CD4-positive, CD25-positive, alpha-beta regulatory T cell (primary cell): ENCODE results near the gene CEP250. TPM values are rescaled to one million over a fixed set of nuclear protein-coding genes. Genes with fewer than 3 reads are reported as not detected.

Experiments
- ATAC-seq, 2 donors: fragments of 150-1000 bp; cut with Tn5 transposase; one replicate each; pipeline ENCODE4 v1.10.0; 2021; ENCODE audit warnings: low read depth in 2 of 2, moderate number of reproducible peaks in 2 of 2, moderate library complexity in 1 of 2
- DNase-seq, 3 donors: peaks; one replicate each; pipeline versions ENCODE4 v3.0.0 to v3.0.0-alpha.2; 2012 to 2022; ENCODE audit warnings: mixed read lengths in 1 of 3
- H3K27ac ChIP-seq: one replicate; pipeline ENCODE4 v1.7.0; 2013; ENCODE audit warnings: mild to moderate bottlenecking, low read length; ENCODE audit not compliant: insufficient read depth, poor library complexity, severe bottlenecking
- H3K27me3 ChIP-seq: one replicate; pipeline ENCODE4 v1.7.0; 2013; ENCODE audit warnings: low read length; ENCODE audit not compliant: control insufficient read depth, insufficient read depth
- H3K36me3 ChIP-seq: one replicate; pipeline ENCODE4 v1.7.0; 2013; ENCODE audit warnings: mild to moderate bottlenecking, low read length, moderate library complexity; ENCODE audit not compliant: control insufficient read depth, insufficient read depth
- H3K4me1 ChIP-seq: 2 replicates; pipeline ENCODE4 v1.7.0; 2013; ENCODE audit warnings: mild to moderate bottlenecking, low read length; ENCODE audit not compliant: insufficient read depth, control insufficient read depth, poor library complexity, severe bottlenecking
- H3K4me3 ChIP-seq: one replicate; pipeline ENCODE4 v1.7.0; 2013; ENCODE audit warnings: low read depth, mild to moderate bottlenecking, low read length, moderate library complexity
- H3K9me3 ChIP-seq, 2 experiments: 1 replicate in 1 of 2; 2 replicates in 1 of 2; pipeline ENCODE4 v1.7.0; 2013; ENCODE audit warnings: low read length in 2 of 2, mild to moderate bottlenecking in 1 of 2, moderate library complexity in 1 of 2; ENCODE audit not compliant: control insufficient read depth in 2 of 2
- H3K27ac Mint-ChIP-seq, 3 donors: one replicate each; pipeline ENCODE4 v1.8.0; 2020 to 2022; ENCODE audit warnings: mild to moderate bottlenecking in 3 of 3, mixed read lengths in 3 of 3, moderate library complexity in 2 of 3
- H3K27me3 Mint-ChIP-seq: one replicate; pipeline ENCODE4 v1.8.0; 2022; ENCODE audit warnings: mild to moderate bottlenecking, mixed read lengths
- H3K36me3 Mint-ChIP-seq: one replicate; pipeline ENCODE4 v1.8.0; 2020; ENCODE audit warnings: mixed read lengths
- H3K4me1 Mint-ChIP-seq, 4 donors: one replicate each; pipeline ENCODE4 v1.8.0; 2020 to 2022; ENCODE audit warnings: mixed read lengths in 4 of 4, mild to moderate bottlenecking in 1 of 4
- H3K4me3 Mint-ChIP-seq, 4 donors: one replicate each; pipeline ENCODE4 v1.8.0; 2020 to 2022; ENCODE audit warnings: mild to moderate bottlenecking in 4 of 4, mixed read lengths in 4 of 4, moderate library complexity in 3 of 4
- H3K9me3 Mint-ChIP-seq, 7 donors: one replicate each; pipeline ENCODE4 v1.8.0; 2020 to 2022; ENCODE audit warnings: mixed read lengths in 7 of 7, mild to moderate bottlenecking in 3 of 7, moderate library complexity in 2 of 7
- polyA plus RNA-seq, 4 donors: library from polyadenylated mRNA; unstranded; fragments of 300-500 nt; fragmentation: Illumina TruSeq; gene quantifications; one replicate each; pipeline ENCODE4 v1.2.3, GENCODE V29; 2021
- total RNA-seq: library from RNA; stranded (reverse); gene quantifications from one replicate; pipeline ENCODE4 v1.2.3, GENCODE V29; 2022

Gene CEP250, protein sequence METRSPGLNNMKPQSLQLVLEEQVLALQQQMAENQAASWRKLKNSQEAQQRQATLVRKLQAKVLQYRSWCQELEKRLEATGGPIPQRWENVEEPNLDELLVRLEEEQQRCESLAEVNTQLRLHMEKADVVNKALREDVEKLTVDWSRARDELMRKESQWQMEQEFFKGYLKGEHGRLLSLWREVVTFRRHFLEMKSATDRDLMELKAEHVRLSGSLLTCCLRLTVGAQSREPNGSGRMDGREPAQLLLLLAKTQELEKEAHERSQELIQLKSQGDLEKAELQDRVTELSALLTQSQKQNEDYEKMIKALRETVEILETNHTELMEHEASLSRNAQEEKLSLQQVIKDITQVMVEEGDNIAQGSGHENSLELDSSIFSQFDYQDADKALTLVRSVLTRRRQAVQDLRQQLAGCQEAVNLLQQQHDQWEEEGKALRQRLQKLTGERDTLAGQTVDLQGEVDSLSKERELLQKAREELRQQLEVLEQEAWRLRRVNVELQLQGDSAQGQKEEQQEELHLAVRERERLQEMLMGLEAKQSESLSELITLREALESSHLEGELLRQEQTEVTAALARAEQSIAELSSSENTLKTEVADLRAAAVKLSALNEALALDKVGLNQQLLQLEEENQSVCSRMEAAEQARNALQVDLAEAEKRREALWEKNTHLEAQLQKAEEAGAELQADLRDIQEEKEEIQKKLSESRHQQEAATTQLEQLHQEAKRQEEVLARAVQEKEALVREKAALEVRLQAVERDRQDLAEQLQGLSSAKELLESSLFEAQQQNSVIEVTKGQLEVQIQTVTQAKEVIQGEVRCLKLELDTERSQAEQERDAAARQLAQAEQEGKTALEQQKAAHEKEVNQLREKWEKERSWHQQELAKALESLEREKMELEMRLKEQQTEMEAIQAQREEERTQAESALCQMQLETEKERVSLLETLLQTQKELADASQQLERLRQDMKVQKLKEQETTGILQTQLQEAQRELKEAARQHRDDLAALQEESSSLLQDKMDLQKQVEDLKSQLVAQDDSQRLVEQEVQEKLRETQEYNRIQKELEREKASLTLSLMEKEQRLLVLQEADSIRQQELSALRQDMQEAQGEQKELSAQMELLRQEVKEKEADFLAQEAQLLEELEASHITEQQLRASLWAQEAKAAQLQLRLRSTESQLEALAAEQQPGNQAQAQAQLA (N-terminal part only)
- total RNA-seq (64.1 TPM), polyA plus RNA-seq (1 to 10 TPM; 4.7 to 5.3 (median 4.9) TPM)

GRCh38 chr20:35454881-35455609 is at the start of gene CEP250:
TSS of gene CEP250 (plus strand) at chr20:35455598. CDS start at chr20:35462368, 6,770 bp downstream.
- H3K27me3 ChIP-seq: no peaks in the 10 kb centered on the region
- peak within 1 kb of the TSS; percentile 90 for H3K27ac ChIP-seq
- Mint-ChIP-seq H3K4me3 (peak within 1 kb of the TSS; percentile 91 to 98 (median 96)), H3K27ac (peak within 1 kb of the TSS; percentile 91 to 98 (median 98)), H3K36me3 (no peaks in the 10 kb centered on the region), H3K9me3 (no peaks in the 10 kb centered on the region), H3K27me3 (no peaks in the 10 kb centered on the region), H3K4me1 (peaks cover 1 to 33% (median 24%) of the 10 kb centered on the region in 4 donors)
- peak within 1 kb of the TSS; percentile 99 for H3K4me3 ChIP-seq
- no peaks in the 10 kb centered on the region for H3K9me3 ChIP-seq
- ATAC-seq (peak; percentile 96 to 97), DNase-seq (peak; percentile 93 to 96 (median 96))
- H3K4me1 ChIP-seq: peaks cover 10% of the 10 kb centered on the region
- H3K36me3 ChIP-seq: no peaks in the 10 kb centered on the region

GRCh38 chr20:35405775-35406174 is 49.6 kb upstream of the CEP250 start:
- Histone ChIP-seq H3K9me3 (peaks cover 7 to 14% of the 10 kb centered on the region in 2 experiments), H3K36me3 (peaks cover 26% of the 10 kb centered on the region), H3K4me3 (no peak overlapping the region), H3K4me1 (peaks cover 10% of the 10 kb centered on the region), H3K27me3 (no peaks in the 10 kb centered on the region), H3K27ac (no peak overlapping the region)
- no peak for DNase-seq
- H3K9me3 Mint-ChIP-seq: peaks cover 0 to 11% (median 1%) of the 10 kb centered on the region in 7 donors
- no peak overlapping the region for H3K4me3 Mint-ChIP-seq
- no peak for ATAC-seq
- H3K36me3 Mint-ChIP-seq: peaks cover 23% of the 10 kb centered on the region
- H3K27me3 Mint-ChIP-seq: no peaks in the 10 kb centered on the region
- H3K4me1 Mint-ChIP-seq: peaks cover 2 to 33% (median 13%) of the 10 kb centered on the region in 4 donors
- H3K27ac Mint-ChIP-seq: no peak overlapping the region

GRCh38 chr20:35408270-35408669 is 47.1 kb upstream of the CEP250 start:
- Histone ChIP-seq H3K27me3 (no peaks in the 10 kb centered on the region), H3K27ac (no peak overlapping the region), H3K9me3 (peaks cover 7 to 14% of the 10 kb centered on the region in 2 experiments), H3K36me3 (peaks cover 26% of the 10 kb centered on the region), H3K4me3 (no peak overlapping the region), H3K4me1 (peaks cover 25% of the 10 kb centered on the region)
- Mint-ChIP-seq H3K9me3 (peaks cover 0 to 11% (median 3%) of the 10 kb centered on the region in 7 donors), H3K36me3 (peaks cover 23% of the 10 kb centered on the region), H3K4me1 (peaks cover 11 to 47% (median 28%) of the 10 kb centered on the region in 4 donors), H3K27ac (no peak overlapping the region), H3K27me3 (peaks cover 4% of the 10 kb centered on the region), H3K4me3 (peak overlapping the region in 1 of 4 donors; percentile 38)
- ATAC-seq (no peak), DNase-seq (no peak)

DNA sequence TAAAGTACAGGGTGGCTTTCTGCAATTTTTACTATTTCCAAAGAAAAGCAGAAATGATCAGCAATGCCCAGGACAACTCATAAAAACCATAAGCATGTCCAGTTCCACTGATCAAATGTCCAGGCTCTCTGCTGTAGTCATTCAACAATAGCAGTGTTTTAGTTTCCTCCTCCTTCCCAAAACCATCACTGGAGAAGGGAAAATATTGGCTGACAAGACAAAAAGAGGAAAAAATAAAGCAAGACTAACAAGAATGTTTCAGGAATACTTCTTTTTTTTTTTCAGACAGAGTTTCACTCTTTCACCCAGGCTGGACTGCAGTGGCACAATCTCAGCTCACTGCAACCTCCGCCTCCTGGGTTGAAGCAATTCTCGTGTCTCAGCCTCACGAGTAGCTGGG is 45.9 kb upstream of the CEP250 start:
- H3K27ac ChIP-seq: no peak overlapping the region
- ATAC-seq (no peak), DNase-seq (no peak)
- Mint-ChIP-seq H3K4me1 (peaks cover 11 to 43% (median 27%) of the 10 kb centered on the region in 4 donors), H3K27me3 (peaks cover 11% of the 10 kb centered on the region), H3K4me3 (peak overlapping the region in 1 of 4 donors; percentile 19), H3K27ac (no peak overlapping the region), H3K36me3 (peaks cover 23% of the 10 kb centered on the region), H3K9me3 (peaks cover 0 to 11% (median 3%) of the 10 kb centered on the region in 7 donors)
- H3K27me3 ChIP-seq: no peaks in the 10 kb centered on the region
- peaks cover 7 to 14% of the 10 kb centered on the region in 2 experiments for H3K9me3 ChIP-seq
- H3K36me3 ChIP-seq: peaks cover 26% of the 10 kb centered on the region
- no peak overlapping the region for H3K4me3 ChIP-seq
- peaks cover 25% of the 10 kb centered on the region for H3K4me1 ChIP-seq

GRCh38 chr20:35410613-35411012 is 44.8 kb upstream of the CEP250 start:
- peaks cover 7 to 9% of the 10 kb centered on the region in 2 experiments for H3K9me3 ChIP-seq
- ATAC-seq: no peak
- no peak for DNase-seq
- H3K9me3 Mint-ChIP-seq: peaks cover 0 to 7% (median 3%) of the 10 kb centered on the region in 7 donors
- peaks cover 16% of the 10 kb centered on the region for H3K27me3 Mint-ChIP-seq
- peak overlapping the region; percentile 92 for H3K4me3 ChIP-seq
- H3K4me1 ChIP-seq: peaks cover 17% of the 10 kb centered on the region
- no peaks in the 10 kb centered on the region for H3K27me3 ChIP-seq
- peaks cover 11 to 33% (median 23%) of the 10 kb centered on the region in 4 donors for H3K4me1 Mint-ChIP-seq
- peaks cover 26% of the 10 kb centered on the region for H3K36me3 ChIP-seq
- H3K27ac ChIP-seq: no peak overlapping the region
- peak overlapping the region in 2 of 3 donors; percentile 48 to 96 for H3K27ac Mint-ChIP-seq
- peaks cover 16% of the 10 kb centered on the region for H3K36me3 Mint-ChIP-seq
- H3K4me3 Mint-ChIP-seq: peak overlapping the region; percentile 96 to 99 (median 96)

DNA sequence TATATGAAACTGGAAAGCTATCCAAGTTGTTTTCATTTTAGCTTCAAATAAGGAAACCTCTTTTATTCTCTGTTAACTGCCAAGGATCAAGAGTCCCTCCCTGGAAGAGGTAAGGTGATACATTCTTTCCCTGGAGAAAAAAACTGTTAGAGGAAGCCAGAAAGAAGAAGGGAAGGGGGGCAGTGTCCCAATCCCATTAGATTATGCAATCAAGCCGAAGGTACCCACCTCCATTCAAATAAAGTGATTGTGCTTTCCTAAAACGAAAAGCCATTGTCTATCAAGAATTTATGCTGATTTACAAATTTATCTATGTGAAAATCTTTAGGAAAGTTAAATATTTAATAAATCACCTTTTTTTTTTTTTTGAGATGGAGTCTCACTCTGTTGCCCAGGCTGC is 34.1 kb upstream of the CEP250 start:
- ATAC-seq (no peak), DNase-seq (no peak)
- Mint-ChIP-seq H3K36me3 (no peaks in the 10 kb centered on the region), H3K4me3 (no peak overlapping the region), H3K9me3 (peaks cover 0 to 2% (median 0%) of the 10 kb centered on the region in 7 donors), H3K27ac (no peak overlapping the region), H3K27me3 (peaks cover 35% of the 10 kb centered on the region), H3K4me1 (peaks cover 0 to 3% (median 0%) of the 10 kb centered on the region in 4 donors)
- Histone ChIP-seq H3K27me3 (peaks cover 9% of the 10 kb centered on the region), H3K4me1 (no peaks in the 10 kb centered on the region), H3K27ac (no peak overlapping the region), H3K9me3 (no peaks in the 10 kb centered on the region), H3K4me3 (no peak overlapping the region), H3K36me3 (no peaks in the 10 kb centered on the region)
